ENCODE results near the gene BMP15.

GRCh38 chrX:50920132-50920531 is 9.6 kb downstream of the BMP15 start:
- TF ChIP-seq CTCF (conservative IDR thresholded peaks at IDR 0.05 in 1 of 2, IDR thresholded peaks at IDR 0.05 in 1 of 2; ENCODE audit: low read depth in 1 of 2, low read length in 2 of 2) (peak; percentile 28 to 38), EZH2 (IDR thresholded peaks at IDR 0.05; ENCODE audit: low read length, missing control alignments) (no peak)
